K562 (cell line): Measurements from ENCODE around the gene HSD17B2. TPM values are rescaled to one million over a fixed set of nuclear protein-coding genes. Genes with fewer than 3 reads are reported as not detected.

Source experiments
- ATAC-seq: fragments of 200-7000 bp; cut with Tn5 transposase; 3 replicates; pipeline ENCODE4 v1.9.1; 2020; ENCODE audit warnings: moderate library complexity
- BruUV-seq: library from RNA; stranded (reverse); fragments of 400-500 nt; replicated peaks from 2 replicates; lab custom pipeline; 2021; lab: Mats Ljungman, UMichigan
- CTCF ChIA-PET: fragments of 300-600 bp; formaldehyde crosslinking; extraction: SDS; loops from one replicate; lab custom pipeline; 2021; ENCODE audit warnings: low intra/inter-chr PET ratio; lab: Yijun Ruan, JAX
- POLR2A ChIA-PET: fragments of 300-600, 350-650 bp; sonication (Branson Sonifier 250); formaldehyde crosslinking; extraction: SDS; loops from one replicate; lab custom pipeline; 2021; ENCODE audit warnings: antibody characterized with exemption, inconsistent platforms; lab: Yijun Ruan, JAX
- DNase-seq, 4 experiments: peaks; one replicate each; pipeline versions ENCODE4 v3.0.0 to v3.0.0-alpha.2; 2011 to 2018; ENCODE audit warnings: low spot score in 3 of 4, mixed read lengths in 3 of 4; ENCODE audit errors: extremely low read depth in 1 of 4
- FAIRE-seq: peaks from 2 replicates; lab custom pipeline; 2011; peaks lifted over from hg19 to GRCh38; lab: Jason Lieb, UNC
- H2AFZ ChIP-seq: 2 replicates; pipeline ENCODE4 v1.6.0; 2011; ENCODE audit warnings: low read depth, low read length, control low read depth, inconsistent platforms
- H3K27ac ChIP-seq: fragments of 200-600 bp; 3 replicates; pipeline ENCODE4 v1.8.0; 2011; ENCODE audit warnings: low read depth, mild to moderate bottlenecking, control low read depth, inconsistent platforms, low read length, moderate library complexity, mixed read lengths; ENCODE audit errors: extremely low read depth
- H3K27me3 ChIP-seq, 2 experiments: fragments of 300-600 bp in 1 of 2; 2 replicates in 1 of 2; 3 replicates in 1 of 2; pipeline versions ENCODE4 v1.6.0 to v1.8.0; 2011; ENCODE audit warnings: inconsistent platforms in 2 of 2, low read length in 2 of 2, mild to moderate bottlenecking in 1 of 2, mixed read lengths in 1 of 2, moderate library complexity in 1 of 2; ENCODE audit not compliant: control insufficient read depth in 2 of 2, insufficient read depth in 2 of 2
- H3K36me3 ChIP-seq: fragments of 300-600 bp; 3 replicates; pipeline ENCODE4 v1.8.0; 2011; ENCODE audit warnings: mild to moderate bottlenecking, low read length, inconsistent platforms; ENCODE audit not compliant: control insufficient read depth, insufficient read depth
- H3K4me1 ChIP-seq, 2 experiments: fragments of 200-600 bp in 1 of 2; replicated peaks in 1 of 2; 2 replicates in 1 of 2; 3 replicates in 1 of 2; pipeline versions ENCODE4 v1.5.1 to v1.8.0; 2011; ENCODE audit warnings: inconsistent platforms in 2 of 2, low read length in 2 of 2, mild to moderate bottlenecking in 1 of 2, mixed read lengths in 1 of 2, moderate library complexity in 1 of 2; ENCODE audit not compliant: control insufficient read depth in 2 of 2, insufficient read depth in 2 of 2
- H3K4me2 ChIP-seq: 2 replicates; pipeline ENCODE4 v1.6.1; 2011; ENCODE audit warnings: low read length, control low read depth, inconsistent platforms, mixed read lengths; ENCODE audit not compliant: insufficient read depth
- H3K4me3 ChIP-seq: fragments of 200-600 bp; sonication (generic), shearing (Covaris generic); 2 replicates; pipeline ENCODE4 v1.5.1; 2016; ENCODE audit warnings: control low read depth, inconsistent platforms
- H3K79me2 ChIP-seq: fragments of 200-600 bp; 3 replicates; pipeline ENCODE4 v1.8.0; 2011; ENCODE audit warnings: low read length, inconsistent platforms; ENCODE audit not compliant: control insufficient read depth, insufficient read depth
- H3K9ac ChIP-seq, 2 experiments: 2 replicates each; pipeline versions ENCODE4 v1.6.0 to v1.6.1; 2011; ENCODE audit warnings: low read depth in 2 of 2, low read length in 2 of 2, control low read depth in 1 of 2, inconsistent platforms in 1 of 2, mild to moderate bottlenecking in 1 of 2, mixed read lengths in 1 of 2; ENCODE audit not compliant: insufficient read depth in 1 of 2
- H3K9me1 ChIP-seq: one replicate; pipeline ENCODE4 v1.6.0; 2011; ENCODE audit warnings: inconsistent platforms, mild to moderate bottlenecking, low read length, moderate library complexity; ENCODE audit not compliant: control insufficient read depth, insufficient read depth
- H3K9me3 ChIP-seq: replicated peaks from 2 replicates; pipeline ENCODE4 v1.5.1; 2011; ENCODE audit warnings: low read depth, low read length, inconsistent platforms; ENCODE audit not compliant: control insufficient read depth, insufficient read depth
- H4K20me1 ChIP-seq: replicated peaks from 2 replicates; pipeline ENCODE4 v1.6.1; 2011; ENCODE audit warnings: low read length, inconsistent platforms, mixed read lengths; ENCODE audit not compliant: control insufficient read depth, insufficient read depth
- CBX3 ChIP-seq, 2 experiments: IDR thresholded peaks; 1 replicate in 1 of 2; 2 replicates in 1 of 2; pipeline ENCODE4 v1.6.1; 2012; ENCODE audit warnings: inconsistent platforms in 2 of 2, low read length in 2 of 2, borderline replicate concordance in 1 of 2, control low read depth in 1 of 2
- CCNT2 ChIP-seq: IDR thresholded peaks from 2 replicates; pipeline ENCODE4 v1.6.1; 2011; ENCODE audit warnings: borderline replicate concordance, low read depth, mild to moderate bottlenecking, moderate library complexity, mixed read lengths, low read length; ENCODE audit not compliant: insufficient read length; ENCODE audit errors: extremely low read depth
- PRMT5 ChIP-seq: sonication (generic); formaldehyde crosslinking; IDR thresholded peaks from 2 replicates; pipeline ENCODE4 v1.5.0; 2020; ENCODE audit warnings: missing genetic modification reagents
- SMARCC2 ChIP-seq: fragments of 450-650 bp; IDR thresholded peaks from 2 replicates; pipeline ENCODE4 v1.6.1; 2017; ENCODE audit warnings: antibody characterized with exemption, moderate library complexity, mild to moderate bottlenecking, low read depth
- XRCC3 ChIP-seq: fragments of 450-650 bp; IDR thresholded peaks from 2 replicates; pipeline ENCODE4 v1.6.1; 2017; ENCODE audit warnings: mild to moderate bottlenecking, moderate library complexity
- WGBS: fragments of 100-300 bp; shearing (Covaris generic); methylation state at CpG from one replicate; pipeline ENCODE4 v1.1.6; 2016; ENCODE audit warnings: low coverage, mixed read lengths; ENCODE audit not compliant: insufficient coverage; ENCODE audit errors: missing lambda C conversion rate; 5-methylcytosine and 5-hydroxymethylcytosine counted together
- in situ Hi-C: fragments of 300-500 bp; cut with MboI; formaldehyde crosslinking; loops from 4 replicates; pipeline ENCODE4 v1.15.0; 2018; ENCODE audit warnings: inconsistent platforms, mixed read lengths
- intact Hi-C: fragments of 100-400 bp; cut with micrococcal nuclease; formaldehyde crosslinking; loops from 2 replicates; pipeline ENCODE4 v1.14.2; 2022
- polyA plus RNA-seq, 8 experiments: library from polyadenylated mRNA; depleted of rRNA in 4 of 8; stranded (reverse) in 5 of 8; unstranded in 3 of 8; fragments of >200 nt; fragmentation: Nextera tagmentation in 2 of 8; fragmentation: Illumina TruSeq in 1 of 8; extraction: Ambion mirVana in 2 of 8; extraction: Trizol in 1 of 8; gene quantifications; 2 replicates each; pipeline versions ENCODE4 v1.2.1 to v1.2.3, GENCODE V29; 2011 to 2014; ENCODE audit warnings: inconsistent platforms in 1 of 8, missing spikeins in 1 of 8
- total RNA-seq, 7 experiments: library from RNA; depleted of rRNA in 6 of 7; stranded (reverse); fragments of >200 nt in 6 of 7; fragmentation: Illumina TruSeq in 2 of 7; extraction: Trizol in 2 of 7; gene quantifications; 2 replicates each; pipeline versions ENCODE4 v1.2.1 to v1.2.3, GENCODE V29; 2011 to 2021; ENCODE audit warnings: low replicate concordance in 1 of 7
- TF ChIP-seq, protein P1 (sequence below): sonication (generic); formaldehyde crosslinking; IDR thresholded peaks from 2 replicates; pipeline ENCODE4 v1.8.0; 2022; ENCODE audit warnings: mild to moderate bottlenecking, missing genetic modification reagents, borderline replicate concordance
- TF ChIP-seq, protein P2 (sequence below), 2 experiments: IDR thresholded peaks; 2 replicates each; pipeline ENCODE4 v1.6.1; 2012; ENCODE audit warnings: improper control_type of control experiment in 2 of 2, low read depth in 2 of 2, low read length in 2 of 2, borderline replicate concordance in 1 of 2

HSD17B2 gene
- total and polyA plus RNA-seq, 9 of the 15 experiments (the other 6 are each of a cell fraction or from before 2014, with no cell fraction given), result not detected

DNA sequence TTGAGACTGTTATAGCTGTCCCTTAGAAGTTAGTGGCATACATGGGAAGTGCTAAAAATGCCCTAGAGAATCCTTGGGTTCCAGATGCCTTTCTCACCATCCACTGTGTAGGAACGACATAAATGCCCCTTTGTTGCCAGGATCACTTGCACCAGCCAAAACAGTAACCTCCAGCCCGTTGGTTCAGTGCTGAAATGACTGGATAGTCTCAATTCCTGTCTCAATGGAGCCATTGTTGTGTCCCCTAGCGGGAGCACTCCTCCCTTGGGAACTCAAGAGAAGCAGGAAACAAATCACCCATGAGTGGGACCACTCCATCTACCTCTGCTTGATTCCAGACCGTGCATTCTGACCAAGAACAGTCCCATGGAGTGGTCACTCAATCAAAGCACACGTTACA lies 111.9 kb downstream of the HSD17B2 start:
- no peaks in the 10 kb centered on the region for H3K9me1 ChIP-seq
- H2AFZ ChIP-seq, result no peak overlapping the region
- CTCF ChIA-PET, result no interaction called here
- no peak overlapping the region for H3K4me3 ChIP-seq
- H3K36me3 ChIP-seq, result peaks cover 46% of the 10 kb centered on the region; the same call in 2 of the 3 replicates
- H3K9ac ChIP-seq, result no peak overlapping the region
- in situ Hi-C loops, result no loop called here
- TF ChIP-seq, protein P1, sequence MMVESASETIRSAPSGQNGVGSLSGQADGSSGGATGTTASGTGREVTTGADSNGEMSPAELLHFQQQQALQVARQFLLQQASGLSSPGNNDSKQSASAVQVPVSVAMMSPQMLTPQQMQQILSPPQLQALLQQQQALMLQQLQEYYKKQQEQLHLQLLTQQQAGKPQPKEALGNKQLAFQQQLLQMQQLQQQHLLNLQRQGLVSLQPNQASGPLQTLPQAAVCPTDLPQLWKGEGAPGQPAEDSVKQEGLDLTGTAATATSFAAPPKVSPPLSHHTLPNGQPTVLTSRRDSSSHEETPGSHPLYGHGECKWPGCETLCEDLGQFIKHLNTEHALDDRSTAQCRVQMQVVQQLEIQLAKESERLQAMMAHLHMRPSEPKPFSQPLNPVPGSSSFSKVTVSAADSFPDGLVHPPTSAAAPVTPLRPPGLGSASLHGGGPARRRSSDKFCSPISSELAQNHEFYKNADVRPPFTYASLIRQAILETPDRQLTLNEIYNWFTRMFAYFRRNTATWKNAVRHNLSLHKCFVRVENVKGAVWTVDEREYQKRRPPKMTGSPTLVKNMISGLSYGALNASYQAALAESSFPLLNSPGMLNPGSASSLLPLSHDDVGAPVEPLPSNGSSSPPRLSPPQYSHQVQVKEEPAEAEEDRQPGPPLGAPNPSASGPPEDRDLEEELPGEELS (CRISPR knock-in tag), result no peak
- TF ChIP-seq CCNT2 (no peak), CBX3 (IDR thresholded peaks at IDR 0.05; ENCODE audit: borderline replicate concordance in 1 of 2, low read length in 2 of 2) (no peak), SMARCC2 (no peak), PRMT5 (CRISPR knock-in tag) (no peak), XRCC3 (no peak)
- TF ChIP-seq, protein P2, sequence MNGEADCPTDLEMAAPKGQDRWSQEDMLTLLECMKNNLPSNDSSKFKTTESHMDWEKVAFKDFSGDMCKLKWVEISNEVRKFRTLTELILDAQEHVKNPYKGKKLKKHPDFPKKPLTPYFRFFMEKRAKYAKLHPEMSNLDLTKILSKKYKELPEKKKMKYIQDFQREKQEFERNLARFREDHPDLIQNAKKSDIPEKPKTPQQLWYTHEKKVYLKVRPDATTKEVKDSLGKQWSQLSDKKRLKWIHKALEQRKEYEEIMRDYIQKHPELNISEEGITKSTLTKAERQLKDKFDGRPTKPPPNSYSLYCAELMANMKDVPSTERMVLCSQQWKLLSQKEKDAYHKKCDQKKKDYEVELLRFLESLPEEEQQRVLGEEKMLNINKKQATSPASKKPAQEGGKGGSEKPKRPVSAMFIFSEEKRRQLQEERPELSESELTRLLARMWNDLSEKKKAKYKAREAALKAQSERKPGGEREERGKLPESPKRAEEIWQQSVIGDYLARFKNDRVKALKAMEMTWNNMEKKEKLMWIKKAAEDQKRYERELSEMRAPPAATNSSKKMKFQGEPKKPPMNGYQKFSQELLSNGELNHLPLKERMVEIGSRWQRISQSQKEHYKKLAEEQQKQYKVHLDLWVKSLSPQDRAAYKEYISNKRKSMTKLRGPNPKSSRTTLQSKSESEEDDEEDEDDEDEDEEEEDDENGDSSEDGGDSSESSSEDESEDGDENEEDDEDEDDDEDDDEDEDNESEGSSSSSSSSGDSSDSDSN (IDR thresholded peaks at IDR 0.05; ENCODE audit: borderline replicate concordance in 1 of 2, low read depth in 2 of 2, low read length in 2 of 2), result no peak
- TF ChIP-seq, all 486 proteins: peak for 0
- ATAC-seq (no peak), FAIRE-seq (no peak), DNase-seq (no peak)
- no peaks in the 10 kb centered on the region; a peak in 1 of 5 replicates for H3K4me1 ChIP-seq
- POLR2A ChIA-PET, result no interaction called here
- BruUV-seq, result no TSS peak
- intact Hi-C loops, result no loop called here
- H3K9me3 ChIP-seq, result no peaks in the 10 kb centered on the region
- WGBS, result 81% methylated on average over 5 of the region's 5 CpGs
- H3K27me3 ChIP-seq, result no peaks in the 10 kb centered on the region
- no peaks in the 10 kb centered on the region for H3K79me2 ChIP-seq
- H3K4me2 ChIP-seq, result no peak overlapping the region
- no peaks in the 10 kb centered on the region for H4K20me1 ChIP-seq
- no peak overlapping the region for H3K27ac ChIP-seq
